ENCODE data around the gene TCAP.
"Not testable (repeated sequence)": the region's sequence is repeated elsewhere in the genome, so short reads cannot be mapped to it uniquely, and the experiment has no call there.

The TCAP gene

GRCh38 chr17:39684369-39685192 lies 19.4 kb downstream of the TCAP start:
- DNase-seq, result no peak

- no peak for DNase-seq
Measured at GRCh38 chr17:39687101-39687545, 22.0 kb downstream of the TCAP start.

GRCh38 chr17:39687546-39688474 lies 22.7 kb downstream of the TCAP start, which contains the start of gene PGAP3:
PGAP3 (minus strand) TSS chr17:39688057; CDS start chr17:39688014, 43 bp downstream.
- peak; percentile 91 for DNase-seq

GRCh38 chr17:39688475-39688835 lies 23.3 kb downstream of the TCAP start:
- DNase-seq, result no peak

- no peak for DNase-seq
Measured at GRCh38 chr17:39688945-39689344, 23.8 kb downstream of the TCAP start.

- DNase-seq, result no peak
Measured at GRCh38 chr17:39694593-39694992, 29.4 kb downstream of the TCAP start.

- no peak for DNase-seq
Measured at GRCh38 chr17:39695089-39695474, 29.9 kb downstream of the TCAP start.

- no peak for DNase-seq
Measured at GRCh38 chr17:39696731-39697130, 31.6 kb downstream of the TCAP start.

GRCh38 chr17:39697961-39698360 lies 32.8 kb downstream of the TCAP start:
- DNase-seq, result no peak

- not testable (repeated sequence) for DNase-seq
Measured at GRCh38 chr17:39699157-39699817, 34.1 kb downstream of the TCAP start.

- DNase-seq, result peak; percentile 85
Measured at GRCh38 chr17:39699818-39700147, 34.6 kb downstream of the TCAP start, which contains the start of gene ERBB2. ERBB2 (plus strand) TSS chr17:39700064; CDS start chr17:39700239, 175 bp downstream.

- peak; percentile 28 for DNase-seq
Measured at GRCh38 chr17:39700148-39700987, 35.2 kb downstream of the TCAP start.

- DNase-seq, result no peak
Measured at GRCh38 chr17:39701012-39701783, 36.0 kb downstream of the TCAP start.

- DNase-seq, result no peak
Measured at GRCh38 chr17:39701784-39702422, 36.8 kb downstream of the TCAP start.

GRCh38 chr17:39702901-39703893 lies 38.0 kb downstream of the TCAP start:
- no peak for DNase-seq

- no peak for DNase-seq
Measured at GRCh38 chr17:39703913-39704312, 38.8 kb downstream of the TCAP start.

- DNase-seq, result peak; percentile 33
Measured at GRCh38 chr17:39704821-39705551, 39.8 kb downstream of the TCAP start.

GRCh38 chr17:39705786-39706348 lies 40.7 kb downstream of the TCAP start:
- DNase-seq, result no peak

Data from fibroblast of skin of back (primary cell).